ENCODE measurements around the gene SIGLEC1. TPM values are rescaled to one million over a fixed set of nuclear protein-coding genes. Genes with fewer than 3 reads are reported as not detected.
A peak's percentile ranks its signal among the peaks of the same experiment; 100 is the strongest.

The SIGLEC1 gene
- polyA plus RNA-seq = not detected

- Mint-ChIP-seq H3K9me3 (peaks cover 0 to 1% (median 0%) of the 10 kb centered on the region in 3 donors), H3K4me1 (peaks cover 0 to 3% (median 0%) of the 10 kb centered on the region in 3 donors), H3K27me3 (peaks cover 2% of the 10 kb centered on the region), H3K36me3 (no peaks in the 10 kb centered on the region), H3K27ac (peak within 1 kb of the TSS in 1 of 3 donors; percentile 35), H3K4me3 (no peak within 1 kb of the TSS)
Measured at GRCh38 chr20:3712279-3712873, at the start of gene SIGLEC1. Gene SIGLEC1, minus strand, starts transcription at chr20:3712600. Its CDS starts 5,472 bp downstream, at chr20:3707128.

- Mint-ChIP-seq H3K4me3 (no peak overlapping the region), H3K27ac (peak overlapping the region in 1 of 3 donors; percentile 32)
Measured at GRCh38 chr20:3760655-3761348, 48.4 kb upstream of the SIGLEC1 start.

GRCh38 chr20:3759884-3760283 lies 47.5 kb upstream of the SIGLEC1 start:
- Mint-ChIP-seq H3K4me1 (peaks cover 3 to 6% (median 4%) of the 10 kb centered on the region in 3 donors), H3K9me3 (no peaks in the 10 kb centered on the region), H3K27me3 (no peaks in the 10 kb centered on the region), H3K36me3 (peaks cover 1% of the 10 kb centered on the region), H3K4me3 (no peak overlapping the region), H3K27ac (no peak overlapping the region)

More at GRCh38 chr20:3760655-3761348, 48.4 kb upstream of the SIGLEC1 start:
- H3K36me3 Mint-ChIP-seq = peaks cover 1% of the 10 kb centered on the region
- H3K27me3 Mint-ChIP-seq = no peaks in the 10 kb centered on the region
- H3K9me3 Mint-ChIP-seq = no peaks in the 10 kb centered on the region
- H3K4me1 Mint-ChIP-seq = peaks cover 3 to 8% (median 7%) of the 10 kb centered on the region in 3 donors

- Mint-ChIP-seq H3K9me3 (no peaks in the 10 kb centered on the region), H3K36me3 (no peaks in the 10 kb centered on the region), H3K4me3 (no peak overlapping the region), H3K27ac (no peak overlapping the region), H3K4me1 (peaks cover 2 to 6% (median 3%) of the 10 kb centered on the region in 3 donors), H3K27me3 (no peaks in the 10 kb centered on the region)
Measured at GRCh38 chr20:3759316-3759823, 47.0 kb upstream of the SIGLEC1 start.

GRCh38 chr20:3758566-3758965 lies 46.2 kb upstream of the SIGLEC1 start:
- peak overlapping the region in 1 of 3 donors; percentile 28 for H3K27ac Mint-ChIP-seq
- H3K4me3 Mint-ChIP-seq = no peak overlapping the region
- H3K9me3 Mint-ChIP-seq = no peaks in the 10 kb centered on the region
- no peaks in the 10 kb centered on the region for H3K27me3 Mint-ChIP-seq
- H3K4me1 Mint-ChIP-seq = peaks cover 2 to 6% (median 3%) of the 10 kb centered on the region in 3 donors
- no peaks in the 10 kb centered on the region for H3K36me3 Mint-ChIP-seq

- H3K36me3 Mint-ChIP-seq = no peaks in the 10 kb centered on the region
- H3K4me3 Mint-ChIP-seq = peak overlapping the region in 1 of 4 donors; percentile 26
Measured at GRCh38 chr20:3757268-3757667, 44.9 kb upstream of the SIGLEC1 start.

GRCh38 chr20:3755814-3756480 lies 43.5 kb upstream of the SIGLEC1 start:
- no peaks in the 10 kb centered on the region for H3K36me3 Mint-ChIP-seq
- no peaks in the 10 kb centered on the region for H3K27me3 Mint-ChIP-seq
- H3K27ac Mint-ChIP-seq = no peak overlapping the region
- H3K9me3 Mint-ChIP-seq = no peaks in the 10 kb centered on the region
- H3K4me3 Mint-ChIP-seq = no peak overlapping the region
- H3K4me1 Mint-ChIP-seq = peaks cover 3 to 10% (median 5%) of the 10 kb centered on the region in 3 donors

More at GRCh38 chr20:3757268-3757667, 44.9 kb upstream of the SIGLEC1 start:
- Mint-ChIP-seq H3K27ac (no peak overlapping the region), H3K27me3 (no peaks in the 10 kb centered on the region), H3K9me3 (no peaks in the 10 kb centered on the region), H3K4me1 (peaks cover 4 to 10% (median 5%) of the 10 kb centered on the region in 3 donors)

GRCh38 chr20:3755269-3755668 lies 42.9 kb upstream of the SIGLEC1 start:
- Mint-ChIP-seq H3K27me3 (no peaks in the 10 kb centered on the region), H3K4me1 (peaks cover 0 to 10% (median 5%) of the 10 kb centered on the region in 3 donors), H3K9me3 (no peaks in the 10 kb centered on the region), H3K36me3 (no peaks in the 10 kb centered on the region), H3K4me3 (no peak overlapping the region), H3K27ac (no peak overlapping the region)

GRCh38 chr20:3754276-3754630 lies 41.9 kb upstream of the SIGLEC1 start:
- Mint-ChIP-seq H3K36me3 (no peaks in the 10 kb centered on the region), H3K9me3 (no peaks in the 10 kb centered on the region), H3K4me3 (no peak overlapping the region), H3K4me1 (peaks cover 0 to 10% (median 5%) of the 10 kb centered on the region in 3 donors), H3K27ac (no peak overlapping the region), H3K27me3 (no peaks in the 10 kb centered on the region)

GRCh38 chr20:3753501-3754275 lies 41.3 kb upstream of the SIGLEC1 start:
- Mint-ChIP-seq H3K27me3 (peaks cover under 1% of the 10 kb centered on the region), H3K9me3 (no peaks in the 10 kb centered on the region), H3K36me3 (no peaks in the 10 kb centered on the region), H3K27ac (no peak overlapping the region), H3K4me3 (no peak overlapping the region), H3K4me1 (peaks cover 0 to 10% (median 5%) of the 10 kb centered on the region in 3 donors)

GRCh38 chr20:3753098-3753497 lies 40.7 kb upstream of the SIGLEC1 start:
- Mint-ChIP-seq H3K27ac (peak overlapping the region in 1 of 3 donors; percentile 35), H3K27me3 (peaks cover 2% of the 10 kb centered on the region), H3K4me1 (peaks cover 0 to 10% (median 5%) of the 10 kb centered on the region in 3 donors), H3K9me3 (no peaks in the 10 kb centered on the region), H3K36me3 (no peaks in the 10 kb centered on the region), H3K4me3 (peak overlapping the region in 1 of 4 donors; percentile 60)

- Mint-ChIP-seq H3K4me3 (peak overlapping the region in 3 of 4 donors; percentile 49 to 85 (median 60)), H3K27me3 (peaks cover 2% of the 10 kb centered on the region), H3K27ac (peak overlapping the region in 2 of 3 donors; percentile 34 to 68), H3K9me3 (no peaks in the 10 kb centered on the region), H3K4me1 (peaks cover 0 to 10% (median 5%) of the 10 kb centered on the region in 3 donors), H3K36me3 (no peaks in the 10 kb centered on the region)
Measured at GRCh38 chr20:3752386-3752759, 40.0 kb upstream of the SIGLEC1 start.

- Mint-ChIP-seq H3K4me1 (peaks cover 0 to 10% (median 5%) of the 10 kb centered on the region in 3 donors), H3K4me3 (peak overlapping the region; percentile 18 to 85 (median 48)), H3K9me3 (no peaks in the 10 kb centered on the region), H3K27ac (peak overlapping the region in 1 of 3 donors; percentile 34), H3K27me3 (peaks cover 2% of the 10 kb centered on the region), H3K36me3 (no peaks in the 10 kb centered on the region)
Measured at GRCh38 chr20:3751675-3752385, 39.4 kb upstream of the SIGLEC1 start.

- H3K36me3 Mint-ChIP-seq = no peaks in the 10 kb centered on the region
- H3K9me3 Mint-ChIP-seq = no peaks in the 10 kb centered on the region
- no peak overlapping the region for H3K27ac Mint-ChIP-seq
- H3K27me3 Mint-ChIP-seq = peaks cover 4% of the 10 kb centered on the region
- peaks cover 0 to 10% (median 5%) of the 10 kb centered on the region in 3 donors for H3K4me1 Mint-ChIP-seq
- peak overlapping the region in 2 of 4 donors; percentile 12 to 67 for H3K4me3 Mint-ChIP-seq
Measured at GRCh38 chr20:3751305-3751674, 38.9 kb upstream of the SIGLEC1 start.

Data from IgD-negative memory B cell (primary cell).